Measurements from ENCODE around the gene BIN2.
"Not testable (repeated sequence)": the region's sequence is repeated elsewhere in the genome, so short reads cannot be mapped to it uniquely, and the experiment has no call there.

The BIN2 gene

DNA sequence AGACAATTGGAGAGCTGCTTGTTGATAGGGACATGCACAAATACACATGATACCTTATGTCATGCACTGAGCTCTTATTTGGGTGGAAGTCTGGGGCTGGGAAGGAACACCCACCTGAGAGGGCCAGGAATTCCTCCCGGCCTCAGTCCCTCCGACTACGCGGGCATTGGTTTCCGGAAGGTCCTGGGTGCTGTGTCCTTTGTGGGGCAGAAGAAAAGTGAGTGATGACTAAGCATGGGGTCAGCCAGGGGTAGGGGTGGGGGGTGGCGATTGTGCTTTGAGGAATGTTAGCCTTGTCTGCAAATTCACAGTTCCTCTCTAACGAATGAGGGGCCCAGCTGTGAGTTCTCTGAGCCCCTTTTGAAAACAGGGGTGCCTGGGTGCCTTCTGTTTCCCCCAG is 21.7 kb upstream of the BIN2 start:
- DNase-seq (ENCODE audit: low read depth, low spot score) = no peak

DNA sequence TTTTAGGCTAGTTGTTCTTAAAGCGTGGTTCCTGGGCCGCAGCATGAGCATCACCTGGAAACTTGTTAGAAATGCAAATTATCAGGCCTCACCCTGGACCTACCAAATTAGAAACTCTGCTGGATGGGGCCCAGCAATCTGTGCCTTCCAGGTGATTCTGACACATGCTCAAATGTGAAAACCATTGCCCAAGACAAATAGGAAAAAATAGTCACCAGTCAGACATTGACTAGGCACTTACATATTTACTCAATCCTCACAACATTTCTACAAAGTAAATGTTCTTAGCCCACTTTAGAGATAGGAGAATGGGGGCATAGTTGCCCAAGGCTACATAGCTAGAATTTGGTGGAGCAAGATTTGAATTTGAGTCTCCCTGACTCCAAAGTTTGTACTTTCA is 19.2 kb upstream of the BIN2 start:
- no peak for DNase-seq (ENCODE audit: low read depth, low spot score)

DNA sequence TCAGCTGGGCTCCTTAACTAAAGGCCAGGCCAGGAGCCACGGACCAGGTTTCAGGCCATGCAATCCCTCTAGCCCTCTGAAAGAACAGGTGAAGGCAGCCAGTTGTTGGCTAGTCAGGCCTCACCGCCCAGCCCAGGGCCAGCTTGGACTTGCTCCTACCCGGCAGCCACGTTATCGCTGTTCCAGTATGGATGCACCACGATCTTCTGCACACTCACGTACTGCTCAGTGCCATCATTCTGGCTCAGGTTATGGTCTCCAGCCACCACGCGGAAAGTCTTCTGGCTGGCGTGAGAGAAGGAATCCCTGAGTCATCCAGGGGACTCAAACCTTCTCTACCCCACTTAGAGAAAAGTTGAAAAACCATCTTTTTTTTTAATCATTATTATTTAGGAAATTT is 18.4 kb upstream of the BIN2 start:
- no peak for DNase-seq (ENCODE audit: low read depth, low spot score)

DNA sequence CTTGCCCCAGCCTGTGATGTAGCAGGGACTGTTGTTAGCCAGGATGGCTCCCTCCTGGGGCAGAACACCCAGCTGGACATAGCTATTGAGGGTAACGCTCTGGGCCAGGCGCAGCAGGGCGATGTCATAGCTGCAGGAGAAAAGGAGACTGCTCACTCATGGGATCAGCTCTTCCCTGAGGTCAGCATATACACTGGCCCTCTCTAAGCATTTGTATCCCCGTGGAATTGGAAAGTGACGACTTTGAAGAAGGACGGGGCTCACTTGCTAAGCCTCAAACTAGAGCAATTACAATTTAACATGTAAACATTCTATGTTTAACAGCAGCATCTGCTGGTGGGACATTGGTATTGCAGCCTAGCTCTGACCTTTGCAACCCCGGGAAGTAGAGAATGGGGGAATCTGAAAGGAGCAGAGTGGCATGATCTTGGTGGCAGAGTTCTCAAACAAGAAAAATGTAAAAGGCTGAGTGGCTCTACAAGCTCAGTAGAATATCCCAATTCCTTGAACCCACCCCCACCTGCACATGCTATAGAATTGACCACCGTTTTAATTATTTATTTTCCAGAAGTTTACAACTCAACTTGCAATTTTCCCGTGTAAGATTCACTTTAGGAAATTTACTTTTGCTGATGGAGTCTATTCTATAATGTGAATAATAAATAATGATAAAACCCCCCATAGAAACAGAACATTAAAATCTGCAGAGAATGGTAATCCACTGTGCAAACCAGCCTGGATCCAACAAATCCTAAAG is 17.5 kb upstream of the BIN2 start:
- DNase-seq (ENCODE audit: low read depth, low spot score) = peak; percentile 32

DNA sequence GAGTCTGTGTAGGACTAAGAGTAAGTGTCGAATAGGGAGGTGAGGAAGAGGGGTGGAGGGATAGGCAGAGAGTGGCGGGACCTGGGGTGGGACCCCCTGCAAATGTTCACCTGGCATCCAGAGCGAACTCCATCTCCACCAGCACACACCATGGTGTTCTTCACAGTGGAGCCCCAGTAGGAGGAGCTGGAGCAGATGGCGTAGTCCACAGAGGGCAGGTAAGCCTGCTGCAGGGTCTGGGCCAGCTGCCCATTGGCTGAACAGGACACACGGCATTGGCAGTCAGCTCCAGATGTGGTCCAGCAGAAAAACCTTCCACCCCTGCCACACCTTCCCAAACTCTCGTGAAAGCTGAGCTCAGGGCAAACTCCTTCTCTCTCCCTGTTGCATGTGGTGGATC is 15.8 kb upstream of the BIN2 start:
- DNase-seq (ENCODE audit: low read depth, low spot score) = no peak

DNA sequence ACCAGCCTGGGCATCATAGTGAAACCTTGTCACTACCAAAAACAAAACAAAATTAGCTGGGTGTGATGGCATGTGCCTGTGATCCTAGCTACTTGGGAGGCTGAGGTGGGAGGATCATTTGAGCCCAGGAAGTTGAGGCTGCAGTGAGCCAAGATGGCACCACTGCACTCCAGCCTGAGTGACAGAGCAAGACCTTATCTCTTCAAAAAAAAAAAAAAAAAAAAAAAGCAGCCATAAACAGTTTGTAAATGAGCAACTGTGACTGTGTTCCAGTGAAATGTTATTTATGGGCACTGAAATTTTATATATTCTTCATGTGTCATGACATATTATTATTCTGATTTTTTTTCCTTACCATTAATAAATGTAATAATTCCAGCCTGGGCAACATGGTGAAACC is 13.4 kb upstream of the BIN2 start:
- not testable (repeated sequence) for DNase-seq (ENCODE audit: low read depth, low spot score)

DNA sequence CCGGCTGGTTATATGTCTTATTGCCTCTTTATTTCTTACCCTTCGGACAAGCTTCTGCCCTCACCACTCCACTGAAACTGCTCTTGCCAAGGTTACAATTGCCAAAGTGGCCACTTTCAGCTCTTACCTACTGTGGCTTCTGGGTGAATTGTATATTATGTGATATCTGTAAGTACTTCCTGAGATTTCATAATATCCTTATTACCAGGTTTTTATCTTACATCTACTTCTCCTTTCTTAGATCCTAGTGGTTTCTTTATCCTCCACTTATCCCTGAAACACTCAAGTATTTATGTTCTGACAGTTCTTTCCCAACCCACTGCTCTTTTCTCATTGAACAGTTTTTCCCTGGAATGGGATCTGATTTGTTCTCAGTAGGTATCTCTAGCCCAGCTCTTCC is 12.0 kb upstream of the BIN2 start:
- DNase-seq (ENCODE audit: low read depth, low spot score) = no peak

DNA sequence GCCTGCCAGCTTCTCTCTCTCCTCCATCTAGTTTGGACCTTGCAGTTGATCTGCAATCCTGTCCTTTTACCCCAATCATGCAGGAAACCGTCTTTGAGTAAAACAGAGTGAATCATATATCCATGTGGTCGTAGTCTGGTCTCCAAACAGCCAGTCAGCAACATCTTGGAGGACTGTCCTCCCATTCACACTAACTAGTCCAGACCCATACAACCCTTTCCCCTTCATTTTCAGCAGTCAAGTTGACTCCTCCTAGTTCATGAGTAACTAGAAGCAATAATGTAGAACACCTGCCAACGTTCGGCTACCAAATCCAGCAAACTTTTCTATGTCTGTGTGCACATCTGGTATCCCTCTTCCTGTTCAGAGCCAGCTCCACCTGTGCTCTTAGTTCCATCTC is 10.8 kb upstream of the BIN2 start:
- no peak for DNase-seq (ENCODE audit: low read depth, low spot score)

DNA sequence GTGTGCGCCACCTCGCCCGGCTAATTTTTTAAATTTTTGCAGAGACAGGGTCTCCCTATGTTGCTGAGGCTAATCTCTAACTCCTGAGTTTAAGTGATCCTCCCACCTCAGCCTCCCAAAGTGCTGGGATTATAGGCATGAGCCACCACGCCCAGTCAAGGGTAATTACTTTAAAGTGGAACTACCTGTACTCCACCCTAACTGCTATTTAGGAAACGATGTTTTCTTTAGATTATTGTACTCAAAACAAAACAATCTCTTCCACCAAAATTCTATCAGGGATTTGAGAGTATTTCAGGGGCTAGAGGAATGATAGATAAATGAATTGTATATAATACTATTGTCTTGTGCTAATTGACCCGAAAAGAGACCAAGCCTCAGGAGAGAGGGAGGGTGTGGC is 9.6 kb upstream of the BIN2 start:
- DNase-seq (ENCODE audit: low read depth, low spot score) = no peak

DNA sequence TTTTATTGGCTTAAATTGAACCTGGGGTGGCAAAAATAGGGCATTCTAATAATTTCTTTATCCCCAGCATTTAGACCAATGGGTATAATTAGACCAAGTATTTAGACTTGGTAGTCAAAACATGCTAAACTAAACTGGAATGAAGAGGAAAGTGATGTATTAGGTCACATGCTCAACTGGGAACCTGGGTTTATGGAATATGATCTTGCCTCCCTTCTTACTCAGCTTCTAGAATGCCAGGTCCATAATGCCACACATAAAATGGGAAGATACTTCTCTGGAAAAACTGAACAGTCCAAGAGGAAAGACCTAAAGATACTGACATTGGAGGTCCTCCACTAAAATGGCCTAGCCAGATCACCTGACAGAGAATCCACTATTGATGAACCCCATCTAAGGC is 6.2 kb upstream of the BIN2 start:
- no peak for DNase-seq (ENCODE audit: low read depth, low spot score)

DNA sequence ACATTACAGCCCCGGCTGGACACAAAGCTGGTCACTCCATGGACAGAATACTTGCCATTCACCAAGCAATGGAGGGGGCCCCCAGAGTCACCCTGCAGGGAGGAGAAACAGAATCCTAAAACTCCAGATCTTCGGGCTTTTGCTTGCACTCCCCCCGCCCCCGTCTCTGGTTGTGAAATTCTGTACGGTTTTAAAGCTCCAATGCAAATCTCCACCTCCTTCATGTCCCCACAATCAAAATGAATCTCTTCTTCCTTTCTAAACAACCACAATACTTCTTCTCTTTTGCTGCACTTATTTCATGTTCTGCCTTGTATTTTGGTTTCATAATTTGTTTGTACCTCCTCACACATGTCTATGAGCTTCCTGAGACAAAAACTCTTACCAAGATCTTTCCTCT is 5.8 kb upstream of the BIN2 start:
- no peak for DNase-seq (ENCODE audit: low read depth, low spot score)

DNA sequence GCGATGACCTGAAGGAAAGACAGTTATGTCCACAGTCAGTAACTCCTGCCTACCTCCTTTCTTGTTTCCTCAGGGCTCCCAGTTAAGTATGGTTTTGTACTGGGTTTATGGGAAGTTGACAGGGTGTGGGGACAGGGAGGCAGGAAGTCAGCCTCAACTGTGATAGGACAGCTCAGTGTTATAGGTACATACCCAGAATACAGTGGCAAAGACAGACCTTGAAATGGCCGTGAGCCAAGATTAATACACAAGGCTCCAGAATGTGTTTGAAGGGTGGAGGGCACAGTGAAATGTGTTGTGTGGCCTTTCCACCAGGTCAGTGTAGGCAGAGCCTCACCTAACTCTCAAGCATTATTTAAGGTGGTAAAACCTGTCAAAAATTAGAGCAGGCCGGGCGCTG is 4.6 kb upstream of the BIN2 start:
- no peak for DNase-seq (ENCODE audit: low read depth, low spot score)

DNA sequence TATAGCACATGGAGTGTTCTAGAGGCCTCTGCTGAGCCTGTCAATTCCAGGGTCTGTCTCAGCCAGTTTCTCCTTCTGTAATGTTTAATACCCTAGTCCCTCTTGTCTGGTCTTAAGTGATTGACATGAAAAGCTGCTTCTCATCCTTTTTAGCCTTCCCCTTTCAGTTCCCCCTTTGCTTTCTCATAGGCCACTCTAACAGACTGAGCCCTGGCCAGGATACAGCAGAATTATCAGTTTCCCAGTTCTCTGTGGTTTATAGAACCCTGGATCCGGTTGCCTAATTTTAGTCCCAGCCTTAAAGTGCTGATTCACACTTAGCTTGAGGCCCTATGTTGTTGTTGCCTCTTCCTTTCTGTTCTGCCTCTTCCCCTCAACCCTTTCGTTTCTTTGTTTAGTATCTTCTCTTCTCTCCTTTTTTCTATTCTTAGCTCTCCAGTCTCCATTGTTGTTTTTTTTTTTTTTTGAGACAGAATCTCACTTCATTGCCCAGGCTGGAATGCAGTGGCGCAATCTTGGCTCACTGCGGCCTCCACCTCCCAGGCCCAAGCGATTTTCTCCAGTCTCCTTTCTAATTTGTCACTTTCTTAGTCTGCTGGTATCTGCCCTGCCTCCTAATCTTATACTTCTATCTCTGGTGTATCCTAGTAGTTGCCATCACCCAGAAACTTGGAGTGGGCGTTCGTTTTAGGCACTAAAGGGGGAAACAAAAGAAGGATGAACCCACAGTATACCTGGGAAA is 2.9 kb upstream of the BIN2 start:
- DNase-seq (ENCODE audit: low read depth, low spot score) = no peak

DNA sequence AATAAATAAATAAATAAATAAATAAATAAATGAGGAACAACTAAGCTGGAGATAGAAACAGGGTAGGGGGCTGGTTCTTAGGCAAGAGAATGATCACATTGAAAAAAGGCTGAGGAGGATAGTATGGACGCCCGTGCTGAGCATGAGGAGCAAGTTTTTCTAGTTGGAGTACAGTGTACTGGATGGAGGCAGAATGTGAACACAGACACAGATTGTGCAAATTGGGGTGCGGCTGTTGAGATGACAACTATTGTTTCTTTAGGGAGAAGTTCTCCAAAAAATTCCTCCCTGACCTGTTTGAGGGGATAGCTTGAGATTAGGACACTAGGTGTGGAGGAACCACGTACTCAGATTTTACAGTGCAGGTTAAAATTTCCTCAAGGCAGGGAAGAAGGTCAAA is 979 bp upstream of the BIN2 start:
- DNase-seq (ENCODE audit: low read depth, low spot score) = no peak

DNA sequence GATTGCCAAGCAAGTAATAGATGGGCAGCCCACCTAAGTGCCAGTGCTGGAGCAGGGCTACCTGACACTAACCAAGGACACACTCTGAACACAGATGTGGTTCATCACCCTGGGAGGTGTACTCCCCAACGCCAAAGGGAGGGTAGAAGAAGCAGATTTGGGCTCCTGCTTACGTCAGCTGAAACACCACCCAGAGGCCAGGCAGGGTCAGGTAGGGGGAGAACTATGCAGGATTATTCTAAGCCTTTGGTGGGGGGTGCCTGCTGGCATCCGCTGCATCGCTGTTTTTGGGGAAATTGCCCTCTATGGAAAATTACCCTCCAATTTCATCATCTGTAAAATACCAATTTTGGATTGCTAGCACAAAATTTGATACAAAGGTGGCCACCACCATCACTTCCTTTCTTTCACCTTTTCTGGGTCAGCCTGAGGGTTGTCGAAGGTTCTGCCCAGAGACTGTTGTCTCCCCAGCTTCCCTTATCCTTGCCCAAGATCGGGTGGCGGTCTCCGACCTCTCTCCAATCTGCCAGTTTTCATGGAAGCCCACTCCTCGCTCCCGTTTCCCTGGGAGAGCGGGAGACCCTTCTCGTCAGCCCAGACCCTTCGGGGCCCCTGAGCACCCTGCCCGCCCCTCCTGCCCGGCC is 535 bp downstream of the BIN2 start:
- no peak for DNase-seq (ENCODE audit: low read depth, low spot score)

DNA sequence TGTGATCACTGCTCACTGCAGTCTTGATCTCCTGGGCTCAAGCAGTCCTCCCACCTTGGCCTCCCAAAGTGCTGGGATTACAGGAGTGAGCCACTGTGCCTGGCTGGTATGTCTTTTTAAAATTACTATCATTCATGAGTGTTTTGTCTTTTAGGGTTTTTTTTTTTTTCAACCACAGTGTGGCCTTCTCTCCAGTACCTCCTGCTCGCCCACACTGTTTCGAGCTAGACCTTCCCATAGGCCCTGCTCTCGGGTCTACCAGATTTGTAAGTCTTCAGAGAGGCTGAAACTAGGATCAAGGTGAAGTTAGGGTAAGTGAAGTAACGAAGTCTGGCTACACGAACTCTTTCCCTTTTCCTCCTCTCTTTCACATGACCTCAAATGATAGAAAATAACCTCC is 1.5 kb downstream of the BIN2 start:
- DNase-seq (ENCODE audit: low read depth, low spot score) = no peak

DNA sequence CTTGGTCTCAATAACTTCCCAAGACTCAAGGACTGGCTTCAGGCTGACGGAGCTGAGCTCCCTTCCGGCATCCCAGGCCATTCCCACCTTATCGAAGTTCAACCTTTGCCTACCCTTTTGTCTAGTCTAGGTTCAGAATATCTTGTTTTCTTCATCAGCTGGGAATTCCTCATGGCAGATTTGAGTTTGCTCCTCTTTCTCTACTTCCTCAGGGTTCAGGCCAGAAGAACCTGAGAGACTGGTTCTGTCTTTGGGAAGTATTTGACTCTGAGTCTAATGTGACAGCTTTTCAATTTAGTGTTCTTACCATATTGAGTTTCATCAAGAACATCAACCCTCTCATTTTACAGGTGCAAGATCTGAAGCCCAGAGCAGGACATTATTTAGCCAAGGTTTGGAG is 2.1 kb downstream of the BIN2 start:
- no peak for DNase-seq (ENCODE audit: low read depth, low spot score)

DNA sequence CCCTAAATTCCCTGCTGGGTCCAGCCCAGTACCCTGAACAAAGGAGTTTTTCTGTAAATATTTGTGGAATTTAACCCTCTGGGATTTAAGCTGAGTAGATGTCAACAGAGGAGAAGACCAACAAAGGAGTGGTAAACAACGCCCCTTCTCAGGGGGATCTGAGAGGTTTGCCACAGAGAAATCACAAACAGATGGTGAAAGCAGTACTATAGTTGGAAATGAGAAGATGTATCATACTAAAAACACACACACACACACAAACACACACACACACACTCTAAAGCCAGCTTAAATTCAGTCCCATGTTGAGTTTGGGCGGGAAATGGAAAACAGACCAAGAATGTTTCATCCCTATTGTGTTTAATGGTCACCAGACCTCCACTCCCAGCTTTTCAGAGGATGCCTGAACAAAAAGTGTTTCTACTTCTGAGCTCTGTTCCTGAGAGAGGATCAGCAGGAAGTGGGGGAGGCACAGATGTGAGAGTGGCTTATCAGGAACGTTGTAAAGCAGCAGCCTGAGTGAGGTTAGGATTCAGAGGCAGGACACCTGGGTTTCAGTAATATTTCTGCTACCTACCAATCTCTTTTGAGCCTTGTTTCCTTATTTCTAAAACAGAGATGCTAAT is 3.2 kb downstream of the BIN2 start:
- DNase-seq (ENCODE audit: low read depth, low spot score) = no peak

DNA sequence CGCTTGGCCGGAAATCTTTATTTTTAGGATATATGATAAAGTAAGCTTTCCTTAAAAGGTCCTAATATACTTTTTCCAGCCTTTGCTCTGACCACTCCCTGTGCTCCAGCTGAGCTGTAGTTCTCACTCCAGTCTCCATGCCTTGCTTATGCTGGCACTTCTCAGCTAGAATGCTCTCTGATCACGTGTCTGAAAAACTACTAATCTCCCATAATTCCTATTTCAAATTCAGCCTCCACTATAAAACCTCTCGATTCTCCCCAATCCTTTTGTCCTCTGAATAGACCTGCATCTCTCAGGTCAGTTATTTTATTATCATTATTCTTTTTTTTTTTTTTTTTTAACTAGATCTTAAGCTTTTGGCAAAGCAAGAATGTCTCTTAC is 3.7 kb downstream of the BIN2 start:
- no peak for DNase-seq (ENCODE audit: low read depth, low spot score)

DNA sequence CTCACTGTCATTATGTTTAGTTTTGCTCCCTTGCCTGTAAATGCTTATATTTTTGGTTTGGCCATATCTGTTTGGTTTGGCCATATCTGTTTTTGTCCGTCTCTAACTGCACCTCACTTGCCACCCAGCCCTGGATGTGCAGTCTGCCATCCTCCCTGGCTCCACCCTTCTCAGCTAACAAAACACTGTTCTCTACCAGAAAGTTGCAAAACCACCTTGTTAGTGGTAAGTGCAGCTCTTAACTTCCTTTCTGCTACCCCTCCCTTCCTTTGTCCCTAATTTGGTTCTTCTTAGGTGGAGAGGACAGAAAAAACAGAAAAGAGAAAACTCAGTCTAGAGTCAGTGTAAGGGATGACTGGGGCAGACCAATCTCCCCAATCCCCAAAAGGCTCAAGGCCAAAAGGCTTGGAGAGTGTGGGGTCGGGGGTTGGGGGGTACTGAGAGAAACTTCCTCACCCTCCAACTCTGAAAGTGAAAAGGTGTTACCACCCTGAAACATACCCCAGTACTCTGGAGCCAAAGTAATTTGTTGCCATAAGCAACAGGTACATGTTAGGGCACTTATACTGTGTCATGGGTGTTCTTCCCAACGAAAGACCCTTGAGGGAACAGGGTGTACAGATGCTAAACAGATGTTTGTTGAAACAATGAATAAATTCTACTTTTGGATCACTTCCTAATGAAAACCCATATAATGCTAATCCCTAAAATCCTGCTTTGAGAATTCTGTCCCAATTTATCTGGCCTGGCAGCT is 5.0 kb downstream of the BIN2 start:
- DNase-seq (ENCODE audit: low read depth, low spot score) = no peak

DNA sequence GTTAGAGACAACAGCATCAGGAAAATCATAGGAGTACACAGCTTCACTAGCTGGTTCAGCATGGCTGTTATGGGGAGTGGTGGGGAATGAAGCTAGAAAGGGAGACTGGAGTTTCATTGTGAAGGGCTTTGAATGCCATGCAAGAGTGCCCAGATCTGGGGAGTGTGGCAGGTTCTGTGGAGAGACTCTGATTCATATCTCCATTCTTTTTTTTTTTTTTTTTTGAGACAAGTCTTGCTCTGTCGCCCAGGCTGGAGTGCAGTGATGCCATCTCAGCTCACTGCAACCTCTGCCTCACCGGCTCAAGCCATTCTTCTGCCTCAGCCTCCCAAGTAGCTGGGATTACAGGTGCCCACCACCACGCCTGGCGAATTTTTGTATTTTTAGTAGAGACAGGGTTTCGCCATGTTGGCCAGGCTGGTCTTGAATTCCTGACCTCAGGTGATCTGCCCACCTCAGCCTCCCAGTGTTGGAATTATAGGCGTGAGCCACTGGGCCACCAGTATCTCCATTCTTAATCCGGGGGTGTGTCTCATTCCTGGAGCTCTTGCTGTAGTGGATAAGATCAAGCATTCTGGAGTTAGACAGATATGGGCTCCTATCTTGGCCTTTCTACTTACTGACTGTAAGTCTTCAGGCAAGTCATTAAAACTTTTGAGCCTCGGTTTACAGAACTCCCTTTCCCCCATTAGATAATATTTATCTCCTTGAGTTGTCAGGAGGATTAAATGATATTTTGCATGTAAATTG is 5.7 kb downstream of the BIN2 start:
- not testable (repeated sequence) for DNase-seq (ENCODE audit: low read depth, low spot score)

Measured in activated naive CD8-positive, alpha-beta T cell treated with anti-CD3 and anti-CD28 coated beads, Interleukin-2, amount 50 U/mL, for 16 hours (primary cell).